ENCODE measurements around the gene LRFN2. TPM values are rescaled to one million over a fixed set of nuclear protein-coding genes. Genes with fewer than 3 reads are reported as not detected.

LRFN2 gene
- total RNA-seq, 1 experiment from 2014 or later, result 26.6 TPM

DNA sequence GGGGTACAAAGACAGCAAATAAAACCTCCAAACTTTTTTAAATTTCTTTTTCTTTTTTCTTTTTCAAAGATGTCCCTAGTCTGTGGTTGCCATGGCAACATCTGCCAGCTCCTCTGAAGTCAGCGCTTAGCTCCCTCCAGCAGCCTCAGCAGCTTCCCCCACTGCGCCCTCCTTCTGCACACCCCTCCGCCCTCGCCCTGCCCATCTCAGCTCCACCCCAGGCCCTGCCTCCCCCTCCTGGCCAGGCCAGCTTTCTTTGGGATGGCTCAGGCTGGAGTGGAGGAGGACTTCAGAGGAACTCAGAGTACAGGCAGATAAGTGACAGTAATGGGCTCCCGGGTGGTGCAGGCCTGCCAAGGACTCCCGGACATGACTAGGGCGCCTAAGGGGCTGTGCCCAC lies 104.6 kb downstream of the LRFN2 start:
- DNase-seq (ENCODE audit: low spot score), result no peak
- Histone ChIP-seq H3K4me3 (ENCODE audit: low read depth, low read length, poor library complexity, severe bottlenecking) (no peak overlapping the region), H3K36me3 (ENCODE audit: insufficient read depth, low read length, poor library complexity, severe bottlenecking) (no peaks in the 10 kb centered on the region), H3K27ac (ENCODE audit: low read depth, low read length, poor library complexity, severe bottlenecking) (no peak overlapping the region), H3K27me3 (replicated peaks; ENCODE audit: insufficient read depth, low read depth, low read length, poor library complexity) (no peaks in the 10 kb centered on the region), H3K9me3 (ENCODE audit: low read depth, low read length, poor library complexity, severe bottlenecking) (no peaks in the 10 kb centered on the region), H3K4me1 (ENCODE audit: insufficient read depth, low read length, poor library complexity, severe bottlenecking) (peaks cover 78% of the 10 kb centered on the region)
- no peak for TF ChIP-seq EZH2 (IDR thresholded peaks at IDR 0.05; ENCODE audit: borderline replicate concordance, low read depth, low read length, poor library complexity, severe bottlenecking)
- TF ChIP-seq, protein P1, sequence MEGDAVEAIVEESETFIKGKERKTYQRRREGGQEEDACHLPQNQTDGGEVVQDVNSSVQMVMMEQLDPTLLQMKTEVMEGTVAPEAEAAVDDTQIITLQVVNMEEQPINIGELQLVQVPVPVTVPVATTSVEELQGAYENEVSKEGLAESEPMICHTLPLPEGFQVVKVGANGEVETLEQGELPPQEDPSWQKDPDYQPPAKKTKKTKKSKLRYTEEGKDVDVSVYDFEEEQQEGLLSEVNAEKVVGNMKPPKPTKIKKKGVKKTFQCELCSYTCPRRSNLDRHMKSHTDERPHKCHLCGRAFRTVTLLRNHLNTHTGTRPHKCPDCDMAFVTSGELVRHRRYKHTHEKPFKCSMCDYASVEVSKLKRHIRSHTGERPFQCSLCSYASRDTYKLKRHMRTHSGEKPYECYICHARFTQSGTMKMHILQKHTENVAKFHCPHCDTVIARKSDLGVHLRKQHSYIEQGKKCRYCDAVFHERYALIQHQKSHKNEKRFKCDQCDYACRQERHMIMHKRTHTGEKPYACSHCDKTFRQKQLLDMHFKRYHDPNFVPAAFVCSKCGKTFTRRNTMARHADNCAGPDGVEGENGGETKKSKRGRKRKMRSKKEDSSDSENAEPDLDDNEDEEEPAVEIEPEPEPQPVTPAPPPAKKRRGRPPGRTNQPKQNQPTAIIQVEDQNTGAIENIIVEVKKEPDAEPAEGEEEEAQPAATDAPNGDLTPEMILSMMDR (conservative IDR thresholded peaks at IDR 0.05; ENCODE audit: low read depth, low read length), result no peak
- CTCF ChIA-PET, result no interaction called here
- intact Hi-C loops (cut with micrococcal nuclease; ENCODE audit: unreplicated experiment), result no loop called here
- BruUV-seq (replicated peaks), result no TSS peak
- POLR2A ChIA-PET (ENCODE audit: low non-redundant PET), result no interaction called here

DNA sequence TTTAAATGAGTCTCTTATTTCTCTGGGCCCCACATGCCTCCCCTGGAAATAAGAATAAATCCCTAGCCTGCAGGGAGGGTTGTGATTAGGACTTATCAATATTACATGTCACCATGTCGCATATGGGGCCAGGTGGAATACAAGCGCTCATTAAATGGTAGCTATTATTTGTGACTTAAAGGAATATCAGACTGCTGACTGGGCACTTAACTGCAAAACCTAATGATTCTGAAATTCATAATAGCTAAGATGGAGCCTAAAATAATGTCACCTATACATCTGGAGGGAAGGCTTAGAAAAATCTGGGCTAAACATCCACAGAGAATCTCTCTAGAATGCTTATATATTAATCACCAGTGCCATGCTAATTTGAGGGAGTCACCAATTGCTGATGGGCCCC lies 106.5 kb downstream of the LRFN2 start:
- ChIA-PET POLR2A (ENCODE audit: low non-redundant PET) (no interaction called here), CTCF (interaction anchor here (0.7 kb wide), 1 partner anchor 11 kb away, joined by 6 read pairs; no protein-coding TSS in a partner anchor)
- no TSS peak for BruUV-seq (replicated peaks)
- H3K4me1 ChIP-seq (ENCODE audit: insufficient read depth, low read length, poor library complexity, severe bottlenecking), result peaks cover 77% of the 10 kb centered on the region
- peak overlapping the region; percentile 86 for H3K27ac ChIP-seq (ENCODE audit: low read depth, low read length, poor library complexity, severe bottlenecking)
- TF ChIP-seq, protein P1 (conservative IDR thresholded peaks at IDR 0.05; ENCODE audit: low read depth, low read length), result no peak
- no peak for TF ChIP-seq EZH2 (IDR thresholded peaks at IDR 0.05; ENCODE audit: borderline replicate concordance, low read depth, low read length, poor library complexity, severe bottlenecking)
- intact Hi-C loops (cut with micrococcal nuclease; ENCODE audit: unreplicated experiment), result no loop called here
- no peaks in the 10 kb centered on the region for H3K36me3 ChIP-seq (ENCODE audit: insufficient read depth, low read length, poor library complexity, severe bottlenecking)
- no peak for DNase-seq (ENCODE audit: low spot score)
- H3K27me3 ChIP-seq (replicated peaks; ENCODE audit: insufficient read depth, low read depth, low read length, poor library complexity), result no peaks in the 10 kb centered on the region
- no peaks in the 10 kb centered on the region for H3K9me3 ChIP-seq (ENCODE audit: low read depth, low read length, poor library complexity, severe bottlenecking)
- no peak overlapping the region for H3K4me3 ChIP-seq (ENCODE audit: low read depth, low read length, poor library complexity, severe bottlenecking)

DNA sequence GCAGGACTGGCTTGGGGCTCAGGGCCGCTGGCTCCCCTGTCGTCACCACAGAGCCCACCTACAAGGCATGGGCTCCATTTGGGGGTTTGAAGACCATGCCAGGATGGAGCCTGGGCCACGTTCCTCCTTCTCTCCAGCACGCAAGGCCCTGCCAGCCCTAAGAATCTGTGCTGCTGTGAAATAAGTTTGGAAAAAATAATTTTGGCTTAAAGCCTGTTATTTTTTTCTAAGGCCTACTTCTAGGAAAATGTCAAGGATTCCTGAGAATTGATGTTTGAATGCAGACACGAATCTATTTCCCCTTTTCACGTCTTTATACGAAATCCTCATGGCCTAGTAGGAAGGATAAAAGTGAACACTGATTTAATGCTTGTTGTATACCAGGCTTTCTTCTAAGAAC lies 107.5 kb downstream of the LRFN2 start:
- ChIA-PET CTCF (no interaction called here), POLR2A (ENCODE audit: low non-redundant PET) (no interaction called here)
- Histone ChIP-seq H3K27ac (ENCODE audit: low read depth, low read length, poor library complexity, severe bottlenecking) (peak overlapping the region; percentile 86), H3K9me3 (ENCODE audit: low read depth, low read length, poor library complexity, severe bottlenecking) (no peaks in the 10 kb centered on the region), H3K4me3 (ENCODE audit: low read depth, low read length, poor library complexity, severe bottlenecking) (no peak overlapping the region), H3K36me3 (ENCODE audit: insufficient read depth, low read length, poor library complexity, severe bottlenecking) (no peaks in the 10 kb centered on the region), H3K4me1 (ENCODE audit: insufficient read depth, low read length, poor library complexity, severe bottlenecking) (peaks cover 67% of the 10 kb centered on the region), H3K27me3 (replicated peaks; ENCODE audit: insufficient read depth, low read depth, low read length, poor library complexity) (no peaks in the 10 kb centered on the region)
- BruUV-seq (replicated peaks), result no TSS peak
- intact Hi-C loops (cut with micrococcal nuclease; ENCODE audit: unreplicated experiment), result loop anchor here (2.0 to 5.0 kb wide), 2 partner anchors 108 to 345 kb away; partner anchors contain the start of gene LRFN2
- no peak for TF ChIP-seq EZH2 (IDR thresholded peaks at IDR 0.05; ENCODE audit: borderline replicate concordance, low read depth, low read length, poor library complexity, severe bottlenecking)
- TF ChIP-seq, protein P1 (conservative IDR thresholded peaks at IDR 0.05; ENCODE audit: low read depth, low read length), result no peak
- DNase-seq (ENCODE audit: low spot score), result no peak
